NCI-H345 treated with DMSO at 0.1 percent for 48 hours (cell line): ENCODE data around the gene GATA3.

Experiments used
- DNase-seq: peaks from one replicate; lab custom pipeline; 2025; ENCODE audit not compliant: unreplicated experiment; lab: John Stamatoyannopoulos, UW

GATA3 gene

GRCh38 chr10:8050556-8051108 lies 3.9 kb upstream of the GATA3 start:
- no peak for DNase-seq

GRCh38 chr10:8051109-8051821 lies 3.2 kb upstream of the GATA3 start:
- no peak for DNase-seq

- DNase-seq, result no peak
Measured at GRCh38 chr10:8051851-8052257, 2.6 kb upstream of the GATA3 start.

GRCh38 chr10:8052341-8052955 lies 2.0 kb upstream of the GATA3 start:
- no peak for DNase-seq

GRCh38 chr10:8052956-8053445 lies 1.5 kb upstream of the GATA3 start:
- no peak for DNase-seq

- no peak for DNase-seq
Measured at GRCh38 chr10:8053446-8054243, 843 bp upstream of the GATA3 start.

- DNase-seq, result no peak
Measured at GRCh38 chr10:8054244-8054493, 319 bp upstream of the GATA3 start.

- DNase-seq, result no peak
Measured at GRCh38 chr10:8055420-8056349, 1.2 kb downstream of the GATA3 start.

- DNase-seq, result no peak
Measured at GRCh38 chr10:8056378-8056777, 1.9 kb downstream of the GATA3 start.

GRCh38 chr10:8056871-8057331 lies 2.4 kb downstream of the GATA3 start:
- no peak for DNase-seq

GRCh38 chr10:8057636-8058273 lies 3.3 kb downstream of the GATA3 start:
- DNase-seq, result no peak

GRCh38 chr10:8058274-8059111 lies 4.0 kb downstream of the GATA3 start:
- DNase-seq, result no peak

GRCh38 chr10:8059191-8059936 lies 4.9 kb downstream of the GATA3 start:
- DNase-seq, result no peak

- no peak for DNase-seq
Measured at GRCh38 chr10:8060010-8060703, 5.7 kb downstream of the GATA3 start.

- no peak for DNase-seq
Measured at GRCh38 chr10:8060704-8061121, 6.2 kb downstream of the GATA3 start.

GRCh38 chr10:8061274-8062211 lies 7.1 kb downstream of the GATA3 start:
- no peak for DNase-seq
